Immature natural killer cell (primary cell): Measurements from ENCODE around the gene IGFBP4. TPM values are rescaled to one million over a fixed set of nuclear protein-coding genes. Genes with fewer than 3 reads are reported as not detected.

Experiments used
- DNase-seq, 3 donors: peaks; one replicate each; pipeline ENCODE4 v3.0.0; 2022; ENCODE audit warnings: mixed read lengths in 1 of 3
- H3K27ac Mint-ChIP-seq, 6 donors: one replicate each; pipeline ENCODE4 v1.8.0; 2020; ENCODE audit warnings: mixed read lengths in 6 of 6, mild to moderate bottlenecking in 5 of 6, inconsistent platforms in 4 of 6, moderate library complexity in 3 of 6
- H3K27me3 Mint-ChIP-seq, 3 donors: one replicate each; pipeline ENCODE4 v1.8.0; 2020 to 2021; ENCODE audit warnings: low read depth in 3 of 3, mild to moderate bottlenecking in 3 of 3, mixed read lengths in 3 of 3, moderate library complexity in 3 of 3, inconsistent platforms in 1 of 3
- H3K36me3 Mint-ChIP-seq, 3 donors: one replicate each; pipeline ENCODE4 v1.8.0; 2020; ENCODE audit warnings: mixed read lengths in 3 of 3, inconsistent platforms in 2 of 3, mild to moderate bottlenecking in 2 of 3
- H3K4me1 Mint-ChIP-seq, 2 donors: one replicate each; pipeline ENCODE4 v1.8.0; 2020; ENCODE audit warnings: inconsistent platforms in 2 of 2, mild to moderate bottlenecking in 2 of 2, mixed read lengths in 2 of 2, moderate library complexity in 1 of 2
- H3K4me3 Mint-ChIP-seq, 5 donors: one replicate each; pipeline ENCODE4 v1.8.0; 2020; ENCODE audit warnings: mild to moderate bottlenecking in 5 of 5, mixed read lengths in 5 of 5, inconsistent platforms in 3 of 5, moderate library complexity in 3 of 5
- H3K9me3 Mint-ChIP-seq, 6 donors: one replicate each; pipeline ENCODE4 v1.8.0; 2020; ENCODE audit warnings: mild to moderate bottlenecking in 6 of 6, mixed read lengths in 6 of 6, inconsistent platforms in 4 of 6, moderate library complexity in 3 of 6
- polyA plus RNA-seq, 3 donors: library from polyadenylated mRNA; unstranded; fragments of 300-500 nt; fragmentation: Illumina TruSeq; gene quantifications; one replicate each; pipeline ENCODE4 v1.2.3, GENCODE V29; 2021

The IGFBP4 gene
- polyA plus RNA-seq, 3 donors from 2014 or later, result 22.3 to 41.7 (median 36.2) TPM

GRCh38 chr17:40453881-40454612, 10.8 kb downstream of the IGFBP4 start:
- no peaks in the 10 kb centered on the region for H3K4me1 Mint-ChIP-seq
- peak overlapping the region in 1 of 6 donors; percentile 16 for H3K27ac Mint-ChIP-seq
- no peaks in the 10 kb centered on the region for H3K36me3 Mint-ChIP-seq
- no peak for DNase-seq
- H3K4me3 Mint-ChIP-seq, result no peak overlapping the region
- H3K9me3 Mint-ChIP-seq, result no peaks in the 10 kb centered on the region
- peaks cover 2 to 6% (median 4%) of the 10 kb centered on the region in 3 donors for H3K27me3 Mint-ChIP-seq

GRCh38 chr17:40454613-40454995, 11.4 kb downstream of the IGFBP4 start:
- no peak for DNase-seq
- H3K36me3 Mint-ChIP-seq, result no peaks in the 10 kb centered on the region
- no peak overlapping the region for H3K4me3 Mint-ChIP-seq
- no peaks in the 10 kb centered on the region for H3K4me1 Mint-ChIP-seq
- H3K27me3 Mint-ChIP-seq, result peaks cover 3 to 6% (median 4%) of the 10 kb centered on the region in 3 donors
- H3K27ac Mint-ChIP-seq, result peak overlapping the region in 1 of 6 donors; percentile 16
- no peaks in the 10 kb centered on the region for H3K9me3 Mint-ChIP-seq

DNA sequence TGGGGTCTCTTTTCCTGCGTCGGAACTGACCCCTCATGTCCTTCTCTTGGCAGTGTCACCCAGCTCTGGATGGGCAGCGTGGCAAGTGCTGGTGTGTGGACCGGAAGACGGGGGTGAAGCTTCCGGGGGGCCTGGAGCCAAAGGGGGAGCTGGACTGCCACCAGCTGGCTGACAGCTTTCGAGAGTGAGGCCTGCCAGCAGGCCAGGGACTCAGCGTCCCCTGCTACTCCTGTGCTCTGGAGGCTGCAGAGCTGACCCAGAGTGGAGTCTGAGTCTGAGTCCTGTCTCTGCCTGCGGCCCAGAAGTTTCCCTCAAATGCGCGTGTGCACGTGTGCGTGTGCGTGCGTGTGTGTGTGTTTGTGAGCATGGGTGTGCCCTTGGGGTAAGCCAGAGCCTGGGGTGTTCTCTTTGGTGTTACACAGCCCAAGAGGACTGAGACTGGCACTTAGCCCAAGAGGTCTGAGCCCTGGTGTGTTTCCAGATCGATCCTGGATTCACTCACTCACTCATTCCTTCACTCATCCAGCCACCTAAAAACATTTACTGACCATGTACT, 13.2 kb downstream of the IGFBP4 start:
- Mint-ChIP-seq H3K27me3 (peaks cover 2 to 6% (median 2%) of the 10 kb centered on the region in 3 donors), H3K36me3 (no peaks in the 10 kb centered on the region), H3K27ac (no peak overlapping the region), H3K4me1 (no peaks in the 10 kb centered on the region), H3K9me3 (no peaks in the 10 kb centered on the region), H3K4me3 (no peak overlapping the region)
- DNase-seq, result no peak

GRCh38 chr17:40457369-40457768, 14.1 kb downstream of the IGFBP4 start:
- no peaks in the 10 kb centered on the region for H3K4me1 Mint-ChIP-seq
- H3K9me3 Mint-ChIP-seq, result no peaks in the 10 kb centered on the region
- DNase-seq, result no peak
- no peaks in the 10 kb centered on the region for H3K36me3 Mint-ChIP-seq
- H3K27ac Mint-ChIP-seq, result no peak overlapping the region
- H3K27me3 Mint-ChIP-seq, result peaks cover 2 to 3% (median 2%) of the 10 kb centered on the region in 3 donors
- no peak overlapping the region for H3K4me3 Mint-ChIP-seq

GRCh38 chr17:40457964-40458791, 14.9 kb downstream of the IGFBP4 start:
- Mint-ChIP-seq H3K27ac (no peak overlapping the region), H3K27me3 (peaks cover 2% of the 10 kb centered on the region in 3 donors), H3K4me3 (no peak overlapping the region), H3K36me3 (no peaks in the 10 kb centered on the region), H3K9me3 (no peaks in the 10 kb centered on the region), H3K4me1 (no peaks in the 10 kb centered on the region)
- no peak for DNase-seq

GRCh38 chr17:40458851-40459482, 15.7 kb downstream of the IGFBP4 start:
- Mint-ChIP-seq H3K27ac (peak overlapping the region in 1 of 6 donors; percentile 24), H3K36me3 (no peaks in the 10 kb centered on the region), H3K9me3 (no peaks in the 10 kb centered on the region), H3K4me3 (no peak overlapping the region), H3K4me1 (no peaks in the 10 kb centered on the region), H3K27me3 (peaks cover 2% of the 10 kb centered on the region in 3 donors)
- no peak for DNase-seq

DNA sequence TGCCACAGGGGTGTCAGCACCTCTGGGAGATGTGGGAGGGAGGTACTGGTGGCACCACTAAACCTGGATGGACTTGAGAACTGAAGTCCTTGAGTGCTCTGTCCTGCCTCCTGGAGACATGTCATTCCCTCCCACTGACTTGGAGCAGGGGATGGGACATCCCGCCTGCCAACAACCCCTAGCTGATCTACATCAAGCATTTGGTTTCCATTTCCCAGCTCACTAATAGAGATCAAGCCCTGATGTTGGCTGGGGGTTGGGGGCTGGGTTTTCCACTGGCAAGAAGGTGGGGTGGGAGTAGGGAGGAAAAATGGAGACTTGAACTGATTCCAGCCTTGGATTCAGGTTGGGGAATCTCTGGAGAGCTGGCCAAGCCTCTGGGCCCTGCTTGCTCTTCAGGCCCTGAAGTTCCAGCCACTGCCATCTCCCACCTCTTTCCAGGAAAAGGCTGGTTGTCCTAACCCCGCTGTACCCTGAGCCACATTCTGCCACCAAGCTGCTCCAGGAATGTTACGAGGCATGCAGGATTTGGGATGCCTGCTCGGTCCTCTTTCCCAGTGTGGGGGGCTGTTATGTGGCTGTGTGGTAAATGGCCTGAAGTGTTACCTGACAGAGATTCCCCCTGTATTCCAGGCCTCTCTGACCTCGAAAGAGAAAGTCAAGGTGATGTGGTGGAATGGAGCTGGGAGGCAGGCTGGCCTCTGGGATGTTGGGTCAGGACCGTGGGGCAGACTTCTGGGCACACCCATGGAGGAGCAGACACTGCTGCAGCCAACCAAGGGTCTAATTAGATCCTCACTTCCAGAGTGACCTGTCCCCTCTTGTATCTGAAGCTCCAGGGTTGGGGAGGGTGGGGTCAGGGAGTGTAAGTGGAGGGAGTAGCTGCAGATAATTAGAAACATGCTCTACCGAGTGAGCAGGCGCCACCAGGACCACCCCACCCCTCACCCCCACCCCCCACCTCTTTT, 16.7 kb downstream of the IGFBP4 start:
- Mint-ChIP-seq H3K27ac (no peak overlapping the region), H3K4me3 (no peak overlapping the region), H3K27me3 (peaks cover 0 to 2% (median 2%) of the 10 kb centered on the region in 3 donors), H3K9me3 (no peaks in the 10 kb centered on the region), H3K4me1 (no peaks in the 10 kb centered on the region), H3K36me3 (no peaks in the 10 kb centered on the region)
- no peak for DNase-seq

- DNase-seq, result no peak
- H3K4me3 Mint-ChIP-seq, result no peak overlapping the region
- no peaks in the 10 kb centered on the region for H3K36me3 Mint-ChIP-seq
- no peaks in the 10 kb centered on the region for H3K4me1 Mint-ChIP-seq
- H3K9me3 Mint-ChIP-seq, result no peaks in the 10 kb centered on the region
- H3K27ac Mint-ChIP-seq, result no peak overlapping the region
- peaks cover 0 to 2% (median 2%) of the 10 kb centered on the region in 3 donors for H3K27me3 Mint-ChIP-seq
These were observed 17.3 kb downstream of the IGFBP4 start for GRCh38 chr17:40460604-40460967.

DNA sequence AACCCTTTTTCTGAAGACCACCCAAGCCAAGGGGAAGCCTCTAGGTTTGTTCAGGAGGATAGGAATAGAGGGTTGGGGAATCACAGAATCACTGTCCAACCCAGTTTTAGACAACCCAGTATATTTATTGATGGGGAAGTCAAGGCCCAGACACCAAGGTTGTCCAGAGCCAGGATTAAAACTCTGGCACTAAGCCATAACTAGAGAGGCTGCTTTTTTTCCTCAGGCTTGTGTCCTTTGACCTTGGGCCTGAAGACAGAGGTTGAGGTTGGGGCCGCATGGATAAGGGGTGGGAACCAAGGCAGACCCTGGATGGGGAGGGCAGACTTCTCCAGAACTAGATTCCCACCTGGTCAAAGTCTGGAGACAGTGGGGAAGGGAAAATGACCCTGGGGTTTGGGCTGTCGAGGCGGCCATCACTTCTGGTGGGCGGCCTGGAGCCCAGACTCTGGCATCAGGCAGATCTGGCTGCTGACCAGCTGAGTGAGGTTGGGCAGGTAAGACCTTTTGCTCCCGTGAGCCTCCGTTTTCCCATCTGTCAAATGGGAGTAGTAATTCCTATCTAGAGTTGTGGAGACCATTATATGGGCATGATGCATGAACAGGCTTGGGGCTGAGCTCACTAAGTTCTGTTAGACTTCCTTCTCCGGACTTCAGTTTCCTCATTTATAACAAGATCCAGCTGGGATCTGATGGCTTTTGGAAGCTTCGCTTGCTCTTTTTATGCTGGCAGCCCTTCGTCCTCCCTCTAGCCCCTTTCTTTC, 17.9 kb downstream of the IGFBP4 start:
- Mint-ChIP-seq H3K4me1 (no peaks in the 10 kb centered on the region), H3K36me3 (no peaks in the 10 kb centered on the region), H3K4me3 (no peak overlapping the region), H3K9me3 (peaks cover 0 to 1% (median 0%) of the 10 kb centered on the region in 6 donors), H3K27me3 (peaks cover 0 to 2% (median 2%) of the 10 kb centered on the region in 3 donors), H3K27ac (no peak overlapping the region)
- no peak for DNase-seq

DNA sequence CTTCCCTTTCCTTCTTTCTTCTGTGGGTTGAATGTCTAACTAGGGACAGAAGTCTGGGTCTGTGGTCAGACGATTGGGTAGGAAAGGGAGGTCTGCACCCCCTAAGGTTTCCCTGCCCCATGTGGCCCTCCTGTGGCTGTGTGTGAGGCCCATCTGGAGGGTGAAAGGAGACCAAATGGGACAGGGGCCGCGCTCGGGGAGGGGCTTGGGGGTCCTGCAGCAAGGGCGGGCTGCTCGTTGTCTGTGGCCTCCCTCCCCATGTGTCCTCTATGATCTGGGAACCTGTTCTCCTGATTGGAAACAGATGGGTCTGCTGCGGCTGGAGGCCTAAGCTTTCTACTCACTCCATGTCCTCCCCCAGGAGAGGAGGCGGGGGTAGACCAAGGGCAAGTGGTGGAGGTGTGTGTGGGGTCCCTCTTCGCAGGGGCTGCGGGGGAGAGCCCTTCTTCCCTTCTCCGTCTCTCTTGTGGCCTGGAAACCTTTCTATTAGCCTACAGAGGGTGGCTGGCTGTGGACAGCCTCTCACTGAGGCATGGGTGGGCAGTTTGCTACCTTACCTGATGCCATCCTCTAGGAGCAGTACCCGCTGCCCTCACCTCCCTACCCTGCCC, 18.6 kb downstream of the IGFBP4 start:
- no peak overlapping the region for H3K4me3 Mint-ChIP-seq
- no peak overlapping the region for H3K27ac Mint-ChIP-seq
- DNase-seq, result no peak
- H3K36me3 Mint-ChIP-seq, result no peaks in the 10 kb centered on the region
- H3K4me1 Mint-ChIP-seq, result no peaks in the 10 kb centered on the region
- H3K27me3 Mint-ChIP-seq, result peaks cover 2% of the 10 kb centered on the region in 3 donors
- H3K9me3 Mint-ChIP-seq, result peaks cover 0 to 1% (median 0%) of the 10 kb centered on the region in 6 donors

GRCh38 chr17:40462343-40463121, 19.3 kb downstream of the IGFBP4 start:
- Mint-ChIP-seq H3K4me1 (no peaks in the 10 kb centered on the region), H3K9me3 (peaks cover 0 to 1% (median 0%) of the 10 kb centered on the region in 6 donors), H3K36me3 (no peaks in the 10 kb centered on the region), H3K4me3 (no peak overlapping the region), H3K27ac (no peak overlapping the region), H3K27me3 (peaks cover 2 to 4% (median 3%) of the 10 kb centered on the region in 3 donors)
- DNase-seq, result no peak
